IMR-90 (cell line): Measurements from ENCODE around the gene RANBP10. TPM values are rescaled to one million over a fixed set of nuclear protein-coding genes. Genes with fewer than 3 reads are reported as not detected.

Experiments used
- ATAC-seq: fragments of 200-7000 bp; cut with Tn5 transposase; 2 replicates; pipeline ENCODE4 v1.9.1; 2020; ENCODE audit warnings: low read depth, mild to moderate bottlenecking, moderate library complexity
- BruUV-seq: library from RNA; stranded (reverse); fragments of 400-500 nt; replicated peaks from 2 replicates; lab custom pipeline; 2021; lab: Mats Ljungman, UMichigan
- CTCF ChIA-PET: fragments of 300-600 bp; formaldehyde crosslinking; extraction: SDS; loops from one replicate; lab custom pipeline; 2021; ENCODE audit warnings: antibody characterized with exemption; lab: Yijun Ruan, JAX
- POLR2A ChIA-PET: fragments of 300-600 bp; sonication (Branson Sonifier 250); formaldehyde crosslinking; loops from one replicate; lab custom pipeline; 2022; ENCODE audit warnings: antibody characterized with exemption; ENCODE audit not compliant: unreplicated experiment; lab: Charles Lee
- DNase-seq: peaks from one replicate; pipeline ENCODE4 v3.0.0; 2013
- H2AFZ ChIP-seq: replicated peaks from 2 replicates; pipeline ENCODE3; 2013; ENCODE audit warnings: low read length, mild to moderate bottlenecking; ENCODE audit not compliant: poor library complexity
- H2AK5ac ChIP-seq: 2 replicates; pipeline ENCODE4 v1.6.1; 2013; ENCODE audit warnings: low read depth, low read length, inconsistent platforms
- H2AK9ac ChIP-seq: replicated peaks from 2 replicates; pipeline ENCODE3; 2013; ENCODE audit warnings: mild to moderate bottlenecking, low read depth, low read length, moderate library complexity; ENCODE audit not compliant: poor library complexity
- H2BK120ac ChIP-seq: 2 replicates; pipeline ENCODE4 v1.6.1; 2013; ENCODE audit warnings: low read depth, low read length, inconsistent platforms
- H2BK15ac ChIP-seq: 3 replicates; pipeline ENCODE4 v1.6.1; 2013; ENCODE audit warnings: low read depth, low read length, inconsistent platforms
- H2BK20ac ChIP-seq: 2 replicates; pipeline ENCODE4 v1.6.1; 2013; ENCODE audit warnings: low read depth, mild to moderate bottlenecking, inconsistent platforms, low read length, moderate library complexity
- H2BK5ac ChIP-seq: 2 replicates; pipeline ENCODE4 v1.6.1; 2013; ENCODE audit warnings: mild to moderate bottlenecking, low read depth, low read length, inconsistent platforms; ENCODE audit not compliant: poor library complexity, severe bottlenecking
- H3K14ac ChIP-seq: replicated peaks from 2 replicates; pipeline ENCODE4 v1.6.1; 2013; ENCODE audit warnings: low read depth, low read length, inconsistent platforms
- H3K18ac ChIP-seq: 2 replicates; pipeline ENCODE4 v1.6.1; 2013; ENCODE audit warnings: low read depth, low read length, control low read depth
- H3K23ac ChIP-seq: 2 replicates; pipeline ENCODE4 v1.6.1; 2013; ENCODE audit warnings: low read depth, low read length, inconsistent platforms
- H3K27ac ChIP-seq: 2 replicates; pipeline ENCODE4 v1.5.1; 2013; ENCODE audit warnings: mild to moderate bottlenecking, control low read depth, low read length; ENCODE audit not compliant: insufficient read depth
- H3K27me3 ChIP-seq: 2 replicates; pipeline ENCODE4 v1.6.1; 2013; ENCODE audit warnings: low read length; ENCODE audit not compliant: control insufficient read depth, insufficient read depth
- H3K36me3 ChIP-seq: 2 replicates; pipeline ENCODE4 v1.6.1; 2013; ENCODE audit warnings: low read length, mixed read lengths; ENCODE audit not compliant: control insufficient read depth, insufficient read depth
- H3K4ac ChIP-seq: 2 replicates; pipeline ENCODE4 v1.6.1; 2013; ENCODE audit warnings: low read depth, low read length, inconsistent platforms
- H3K4me1 ChIP-seq: 2 replicates; pipeline ENCODE4 v1.6.1; 2013; ENCODE audit warnings: low read length, mixed read lengths; ENCODE audit not compliant: control insufficient read depth, insufficient read depth
- H3K4me2 ChIP-seq: 2 replicates; pipeline ENCODE4 v1.6.1; 2013; ENCODE audit warnings: low read depth, mild to moderate bottlenecking, control low read depth, low read length, moderate library complexity
- H3K4me3 ChIP-seq: 2 replicates; pipeline ENCODE4 v1.5.1; 2013; ENCODE audit warnings: low read depth, mild to moderate bottlenecking, control low read depth, low read length, moderate library complexity; ENCODE audit not compliant: insufficient read depth
- H3K56ac ChIP-seq: 2 replicates; pipeline ENCODE4 v1.6.1; 2013; ENCODE audit warnings: low read length, inconsistent platforms; ENCODE audit not compliant: insufficient read depth; ENCODE audit errors: extremely low read depth
- H3K79me1 ChIP-seq, 2 experiments: 2 replicates each; pipeline ENCODE4 v1.6.1; 2013; ENCODE audit warnings: low read length in 2 of 2, inconsistent platforms in 1 of 2, low read depth in 1 of 2
- H3K9ac ChIP-seq: 2 replicates; pipeline ENCODE4 v1.6.1; 2013; ENCODE audit warnings: low read depth, low read length, control low read depth
- H3K9me1 ChIP-seq: 2 replicates; pipeline ENCODE4 v1.6.1; 2013; ENCODE audit warnings: low read length, inconsistent platforms; ENCODE audit not compliant: insufficient read depth
- H3K9me3 ChIP-seq: 2 replicates; pipeline ENCODE4 v1.6.1; 2013; ENCODE audit warnings: low read length; ENCODE audit not compliant: control insufficient read depth, insufficient read depth
- H4K20me1 ChIP-seq: 2 replicates; pipeline ENCODE4 v1.6.1; 2013; ENCODE audit warnings: low read length, inconsistent platforms; ENCODE audit not compliant: insufficient read depth
- H4K5ac ChIP-seq: 2 replicates; pipeline ENCODE4 v1.6.1; 2013; ENCODE audit warnings: mild to moderate bottlenecking, low read depth, low read length, control low read depth
- H4K8ac ChIP-seq, 2 experiments: 2 replicates each; pipeline ENCODE4 v1.6.1; 2013; ENCODE audit warnings: low read depth in 2 of 2, low read length in 2 of 2, control low read depth in 1 of 2, inconsistent platforms in 1 of 2
- H4K91ac ChIP-seq: 2 replicates; pipeline ENCODE4 v1.6.1; 2013; ENCODE audit warnings: low read depth, low read length, inconsistent platforms; ENCODE audit not compliant: insufficient read depth
- CEBPB ChIP-seq: IDR thresholded peaks from 2 replicates; pipeline ENCODE4 v1.6.1; 2012; ENCODE audit warnings: low read depth, low read length, improper control_type of control experiment
- FOS ChIP-seq: fragments of 150-350 bp; IDR thresholded peaks from 2 replicates; pipeline ENCODE4 v1.6.1; 2016; ENCODE audit warnings: low read depth, low read length
- MAFK ChIP-seq: IDR thresholded peaks from 2 replicates; pipeline ENCODE4 v1.6.1; 2012; ENCODE audit warnings: low read depth, low read length, improper control_type of control experiment
- MAZ ChIP-seq: IDR thresholded peaks from 2 replicates; pipeline ENCODE4 v1.6.1; 2012; ENCODE audit warnings: low read depth, mild to moderate bottlenecking, low read length, improper control_type of control experiment, moderate library complexity, borderline replicate concordance
- POLR2A ChIP-seq: IDR thresholded peaks from 2 replicates; pipeline ENCODE4 v1.6.1; 2012; ENCODE audit warnings: mild to moderate bottlenecking, low read depth, low read length
- RAD21 ChIP-seq: IDR thresholded peaks from 2 replicates; pipeline ENCODE4 v1.6.1; 2012; ENCODE audit warnings: low read length, improper control_type of control experiment
- RCOR1 ChIP-seq: IDR thresholded peaks from 2 replicates; pipeline ENCODE4 v1.6.1; 2012; ENCODE audit warnings: mild to moderate bottlenecking, low read length, improper control_type of control experiment; ENCODE audit not compliant: insufficient replicate concordance
- RFX5 ChIP-seq: IDR thresholded peaks from 2 replicates; pipeline ENCODE4 v1.8.0; 2012; ENCODE audit warnings: low read depth, mild to moderate bottlenecking, low read length, moderate library complexity
- SMC3 ChIP-seq: fragments of 150-350 bp; IDR thresholded peaks from 2 replicates; pipeline ENCODE4 v1.6.1; 2016; ENCODE audit warnings: low read depth, mild to moderate bottlenecking, antibody characterized with exemption, low read length, moderate library complexity
- dilution Hi-C: fragments of 300-500 bp; cut with HindIII; formaldehyde crosslinking; loops from one replicate; pipeline ENCODE4 v1.14.3; 2018; ENCODE audit warnings: low sequenced_read_pairs; ENCODE audit not compliant: unreplicated experiment
- in situ Hi-C: fragments of 300-500 bp; cut with MboI; formaldehyde crosslinking; loops from 3 replicates; pipeline ENCODE4 v1.14.3; 2019; ENCODE audit warnings: low sequenced_read_pairs, inconsistent platforms, mixed read lengths
- intact Hi-C: fragments of 100-400 bp; cut with micrococcal nuclease; formaldehyde crosslinking; loops from 2 replicates; pipeline ENCODE4 v1.10.0; 2022
- polyA plus RNA-seq, 3 experiments: library from polyadenylated mRNA; depleted of rRNA; stranded (reverse); fragments of >200 nt; gene quantifications; 2 replicates each; pipeline ENCODE4 v1.2.3, GENCODE V29; 2012; ENCODE audit warnings: low replicate concordance in 1 of 3
- total RNA-seq: library from RNA; depleted of rRNA; stranded (reverse); fragments of >200 nt; gene quantifications from 2 replicates; pipeline ENCODE4 v1.2.3, GENCODE V29; 2012
- TF ChIP-seq, protein P1 (sequence below): fragments of 150-350 bp; IDR thresholded peaks from 2 replicates; pipeline ENCODE4 v1.6.1; 2017; ENCODE audit warnings: mild to moderate bottlenecking, antibody characterized with exemption, low read length, low read depth
- TF ChIP-seq, protein P2 (sequence below): fragments of 150-350 bp; IDR thresholded peaks from 2 replicates; pipeline ENCODE4 v1.6.1; 2016; ENCODE audit warnings: low read depth, mild to moderate bottlenecking, low read length, moderate library complexity, borderline replicate concordance
- TF ChIP-seq, protein P3 (sequence below): conservative IDR thresholded peaks from 2 replicates; pipeline ENCODE4 v1.5.1; 2012; ENCODE audit warnings: mild to moderate bottlenecking, low read depth, low read length, improper control_type of control experiment

The RANBP10 gene
- total and polyA plus RNA-seq, 2 of the 4 experiments (the other 2 are of a cell fraction) = 2.7 to 12.1 TPM

GRCh38 chr16:67783353-67783725, 23.0 kb downstream of the RANBP10 start:
- Histone ChIP-seq H3K9me3 (no peaks in the 10 kb centered on the region), H4K5ac (no peak overlapping the region), H2BK15ac (no peak overlapping the region), H4K20me1 (peaks cover 22% of the 10 kb centered on the region; the same call in 1 of the 2 replicates), H2AK5ac (no peak overlapping the region), H3K23ac (no peak overlapping the region), H3K9me1 (peaks cover 12% of the 10 kb centered on the region; the same call in 1 of the 2 replicates), H2BK20ac (no peak overlapping the region), H3K4ac (no peak overlapping the region), H3K36me3 (peaks cover 2% of the 10 kb centered on the region; the same call in 1 of the 2 replicates), H2AK9ac (no peak overlapping the region), H3K56ac (no peak overlapping the region), H2BK120ac (no peak overlapping the region), H4K91ac (no peak overlapping the region), H3K79me1 (peaks cover 25 to 66% of the 10 kb centered on the region in 2 experiments), H2BK5ac (no peak overlapping the region), H3K27me3 (no peaks in the 10 kb centered on the region), H3K27ac (no peak overlapping the region), H4K8ac (no peak overlapping the region), H3K14ac (no peak overlapping the region), H2AFZ (no peak overlapping the region), H3K4me2 (no peak overlapping the region), H3K18ac (no peak overlapping the region), H3K4me1 (no peaks in the 10 kb centered on the region), H3K9ac (no peak overlapping the region), H3K4me3 (no peak overlapping the region)
- in situ Hi-C loops (no loop called here), intact Hi-C loops (no loop called here), dilution Hi-C loops (no loop called here)
- BruUV-seq = no TSS peak
- CTCF ChIA-PET = no interaction called here
- DNase-seq (no peak), ATAC-seq (no peak)
- TF ChIP-seq, protein P1, sequence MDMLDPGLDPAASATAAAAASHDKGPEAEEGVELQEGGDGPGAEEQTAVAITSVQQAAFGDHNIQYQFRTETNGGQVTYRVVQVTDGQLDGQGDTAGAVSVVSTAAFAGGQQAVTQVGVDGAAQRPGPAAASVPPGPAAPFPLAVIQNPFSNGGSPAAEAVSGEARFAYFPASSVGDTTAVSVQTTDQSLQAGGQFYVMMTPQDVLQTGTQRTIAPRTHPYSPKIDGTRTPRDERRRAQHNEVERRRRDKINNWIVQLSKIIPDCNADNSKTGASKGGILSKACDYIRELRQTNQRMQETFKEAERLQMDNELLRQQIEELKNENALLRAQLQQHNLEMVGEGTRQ = no peak
- no peak for TF ChIP-seq FOS
- no peak for TF ChIP-seq RCOR1
- no peak for TF ChIP-seq CEBPB
- TF ChIP-seq MAFK = no peak
- no peak for TF ChIP-seq RAD21
- TF ChIP-seq, protein P2, sequence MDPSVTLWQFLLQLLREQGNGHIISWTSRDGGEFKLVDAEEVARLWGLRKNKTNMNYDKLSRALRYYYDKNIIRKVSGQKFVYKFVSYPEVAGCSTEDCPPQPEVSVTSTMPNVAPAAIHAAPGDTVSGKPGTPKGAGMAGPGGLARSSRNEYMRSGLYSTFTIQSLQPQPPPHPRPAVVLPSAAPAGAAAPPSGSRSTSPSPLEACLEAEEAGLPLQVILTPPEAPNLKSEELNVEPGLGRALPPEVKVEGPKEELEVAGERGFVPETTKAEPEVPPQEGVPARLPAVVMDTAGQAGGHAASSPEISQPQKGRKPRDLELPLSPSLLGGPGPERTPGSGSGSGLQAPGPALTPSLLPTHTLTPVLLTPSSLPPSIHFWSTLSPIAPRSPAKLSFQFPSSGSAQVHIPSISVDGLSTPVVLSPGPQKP = no peak
- no peak for TF ChIP-seq SMC3
- TF ChIP-seq MAZ = no peak
- no peak for TF ChIP-seq POLR2A
- no peak for TF ChIP-seq RFX5
- TF ChIP-seq, protein P3, sequence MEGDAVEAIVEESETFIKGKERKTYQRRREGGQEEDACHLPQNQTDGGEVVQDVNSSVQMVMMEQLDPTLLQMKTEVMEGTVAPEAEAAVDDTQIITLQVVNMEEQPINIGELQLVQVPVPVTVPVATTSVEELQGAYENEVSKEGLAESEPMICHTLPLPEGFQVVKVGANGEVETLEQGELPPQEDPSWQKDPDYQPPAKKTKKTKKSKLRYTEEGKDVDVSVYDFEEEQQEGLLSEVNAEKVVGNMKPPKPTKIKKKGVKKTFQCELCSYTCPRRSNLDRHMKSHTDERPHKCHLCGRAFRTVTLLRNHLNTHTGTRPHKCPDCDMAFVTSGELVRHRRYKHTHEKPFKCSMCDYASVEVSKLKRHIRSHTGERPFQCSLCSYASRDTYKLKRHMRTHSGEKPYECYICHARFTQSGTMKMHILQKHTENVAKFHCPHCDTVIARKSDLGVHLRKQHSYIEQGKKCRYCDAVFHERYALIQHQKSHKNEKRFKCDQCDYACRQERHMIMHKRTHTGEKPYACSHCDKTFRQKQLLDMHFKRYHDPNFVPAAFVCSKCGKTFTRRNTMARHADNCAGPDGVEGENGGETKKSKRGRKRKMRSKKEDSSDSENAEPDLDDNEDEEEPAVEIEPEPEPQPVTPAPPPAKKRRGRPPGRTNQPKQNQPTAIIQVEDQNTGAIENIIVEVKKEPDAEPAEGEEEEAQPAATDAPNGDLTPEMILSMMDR = no peak
- POLR2A ChIA-PET = no interaction called here
